Mesenchymal stem cell (in vitro differentiated cells and primary cell): ENCODE measurements around the gene NIPAL1. TPM values are rescaled to one million over a fixed set of nuclear protein-coding genes. Genes with fewer than 3 reads are reported as not detected.

ENCODE experiments used
- DNase-seq: peaks from one replicate; pipeline ENCODE4 v3.0.0-alpha.2; 2013
- H2AFZ ChIP-seq: one replicate; pipeline ENCODE4 v1.6.1; 2013; ENCODE audit warnings: low read depth, mild to moderate bottlenecking, control low read depth, inconsistent platforms, low read length, moderate library complexity
- H2AK5ac ChIP-seq: 2 replicates; pipeline ENCODE4 v1.6.1; 2013; ENCODE audit warnings: low read length, moderate library complexity, mild to moderate bottlenecking, inconsistent platforms; ENCODE audit not compliant: severe bottlenecking
- H2BK120ac ChIP-seq: one replicate; pipeline ENCODE4 v1.6.1; 2013; ENCODE audit warnings: low read depth, mild to moderate bottlenecking, inconsistent platforms, low read length, moderate library complexity
- H2BK12ac ChIP-seq, 2 experiments: one replicate each; pipeline ENCODE4 v1.6.1; 2013; ENCODE audit warnings: inconsistent platforms in 2 of 2, low read length in 2 of 2, mild to moderate bottlenecking in 2 of 2, moderate library complexity in 2 of 2, control low read depth in 1 of 2
- H2BK15ac ChIP-seq: one replicate; pipeline ENCODE4 v1.6.1; 2013; ENCODE audit warnings: mild to moderate bottlenecking, low read depth, inconsistent platforms; ENCODE audit not compliant: poor library complexity, severe bottlenecking
- H2BK5ac ChIP-seq: 2 replicates; pipeline ENCODE4 v1.6.1; 2013; ENCODE audit warnings: low read depth, mild to moderate bottlenecking, low read length, control low read depth, inconsistent platforms; ENCODE audit not compliant: poor library complexity, severe bottlenecking
- H3K14ac ChIP-seq, 2 experiments: one replicate each; pipeline ENCODE4 v1.6.1; 2013; ENCODE audit warnings: inconsistent platforms in 2 of 2, low read length in 2 of 2, control low read depth in 1 of 2, mild to moderate bottlenecking in 1 of 2, moderate library complexity in 1 of 2
- H3K18ac ChIP-seq, 2 experiments: one replicate each; pipeline ENCODE4 v1.6.1; 2013; ENCODE audit warnings: inconsistent platforms in 2 of 2, low read length in 2 of 2, control low read depth in 1 of 2, low read depth in 1 of 2, mild to moderate bottlenecking in 1 of 2
- H3K23ac ChIP-seq, 2 experiments: one replicate each; pipeline ENCODE4 v1.6.1; 2013; ENCODE audit warnings: inconsistent platforms in 2 of 2, low read length in 2 of 2, mild to moderate bottlenecking in 2 of 2, moderate library complexity in 2 of 2, control low read depth in 1 of 2
- H3K27ac ChIP-seq: 2 replicates; pipeline ENCODE4 v1.5.1; 2013; ENCODE audit warnings: mild to moderate bottlenecking, moderate library complexity, low read length, control low read depth, inconsistent platforms; ENCODE audit not compliant: poor library complexity, severe bottlenecking
- H3K27me3 ChIP-seq, 2 experiments: 2 replicates each; pipeline versions ENCODE4 v1.6.1 to v1.7.0; 2013; ENCODE audit warnings: low read length in 2 of 2, mild to moderate bottlenecking in 2 of 2, moderate library complexity in 2 of 2, control low read depth in 1 of 2, inconsistent platforms in 1 of 2; ENCODE audit not compliant: control insufficient read depth in 1 of 2, insufficient read depth in 1 of 2
- H3K36me3 ChIP-seq, 2 experiments: 2 replicates each; pipeline versions ENCODE4 v1.6.1 to v1.7.0; 2013; ENCODE audit warnings: low read length in 2 of 2, control low read depth in 1 of 2, inconsistent platforms in 1 of 2, low read depth in 1 of 2, mild to moderate bottlenecking in 1 of 2; ENCODE audit not compliant: insufficient read depth in 2 of 2, control insufficient read depth in 1 of 2
- H3K4ac ChIP-seq, 2 experiments: one replicate each; pipeline ENCODE4 v1.6.1; 2013; ENCODE audit warnings: inconsistent platforms in 2 of 2, low read length in 2 of 2, mild to moderate bottlenecking in 2 of 2, moderate library complexity in 2 of 2, control low read depth in 1 of 2, low read depth in 1 of 2
- H3K4me1 ChIP-seq: 2 replicates; pipeline ENCODE4 v1.6.1; 2013; ENCODE audit warnings: low read depth, low read length, control low read depth; ENCODE audit not compliant: control insufficient read depth, insufficient read depth
- H3K4me2 ChIP-seq: 2 replicates; pipeline ENCODE4 v1.6.1; 2013; ENCODE audit warnings: low read length, mild to moderate bottlenecking, inconsistent platforms; ENCODE audit not compliant: poor library complexity, severe bottlenecking
- H3K4me3 ChIP-seq, 2 experiments: 2 replicates each; pipeline versions ENCODE4 v1.5.1 to v1.7.0; 2013; ENCODE audit warnings: low read length in 2 of 2, mild to moderate bottlenecking in 2 of 2, control low read depth in 1 of 2, low read depth in 1 of 2; ENCODE audit not compliant: insufficient read depth in 1 of 2
- H3K79me1 ChIP-seq: replicated peaks from 2 replicates; pipeline ENCODE4 v1.6.1; 2013; ENCODE audit warnings: mild to moderate bottlenecking, control low read depth, low read length, inconsistent platforms; ENCODE audit not compliant: poor library complexity, severe bottlenecking
- H3K9ac ChIP-seq: 2 replicates; pipeline ENCODE4 v1.7.0; 2013; ENCODE audit warnings: mild to moderate bottlenecking, low read length, moderate library complexity
- H3K9me3 ChIP-seq: 2 replicates; pipeline ENCODE4 v1.7.0; 2013; ENCODE audit warnings: mild to moderate bottlenecking, low read length; ENCODE audit not compliant: control insufficient read depth
- H4K8ac ChIP-seq: one replicate; pipeline ENCODE4 v1.6.1; 2013; ENCODE audit warnings: inconsistent platforms, mild to moderate bottlenecking, low read length, moderate library complexity
- H4K91ac ChIP-seq: one replicate; pipeline ENCODE4 v1.6.1; 2013; ENCODE audit warnings: mild to moderate bottlenecking, low read length, inconsistent platforms
- WGBS: methylation state at CpG from one replicate; pipeline ENCODE4 v1.1.7; 2013; ENCODE audit warnings: mixed read lengths; 5-methylcytosine and 5-hydroxymethylcytosine counted together
- polyA plus RNA-seq, 2 experiments: library from polyadenylated mRNA; stranded (reverse); fragments of 200-250 nt; gene quantifications; one replicate each; pipeline ENCODE4 v1.2.3, GENCODE V29; 2013

The NIPAL1 gene
- 1.1 TPM for polyA plus RNA-seq (2013, experiment 1 of 2)
- polyA plus RNA-seq (2013, experiment 2 of 2) = 0.86 TPM

DNA sequence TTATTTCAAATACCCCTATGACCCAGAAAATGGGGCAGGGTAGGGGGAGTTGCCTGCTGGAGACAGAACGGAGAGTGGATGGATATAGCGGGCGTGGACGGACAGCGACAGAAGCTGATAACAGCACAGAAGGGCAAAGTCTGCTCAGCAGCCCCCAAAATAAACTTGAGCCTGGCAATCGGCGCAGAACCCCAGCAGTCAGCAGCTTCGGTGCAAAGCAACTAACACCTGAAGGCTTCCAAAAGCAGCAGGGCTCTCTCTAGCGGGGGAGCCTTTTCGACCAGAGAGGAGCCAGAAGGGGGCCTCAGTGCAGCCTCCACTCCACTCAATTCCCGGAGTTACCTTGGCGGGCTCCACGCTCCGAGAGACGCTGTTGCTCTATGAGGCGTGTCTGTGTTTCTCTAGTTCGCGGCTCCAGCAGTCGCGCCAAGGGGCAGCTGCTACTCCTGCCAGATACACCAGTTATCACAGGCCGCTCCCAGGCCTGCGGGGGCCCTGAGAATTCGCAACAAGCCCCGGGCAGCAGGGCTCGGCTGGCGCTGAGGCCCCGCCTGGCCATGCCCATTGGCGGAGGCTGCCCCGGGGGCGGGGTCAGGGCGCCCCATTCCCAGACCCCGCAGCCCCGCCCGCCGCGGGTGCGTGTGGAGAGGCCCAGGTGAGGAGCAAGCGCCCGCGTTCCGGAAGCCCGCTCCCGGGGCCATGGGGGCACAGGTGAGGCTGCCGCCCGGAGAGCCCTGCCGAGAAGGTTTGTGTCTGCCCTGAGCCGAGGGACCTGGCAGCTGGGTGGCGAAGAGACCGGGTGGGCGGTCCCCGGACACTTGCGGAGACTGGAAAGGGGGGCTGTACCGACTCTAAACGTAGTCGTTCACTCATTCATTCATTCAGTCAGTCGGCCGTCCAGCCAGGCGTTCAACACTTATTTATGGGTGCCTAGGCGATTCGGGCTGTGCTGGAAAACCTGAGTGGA is at the start of gene NIPAL1, which contains the start of gene CNGA1:
Gene NIPAL1, plus strand, starts transcription at position 632 of the 967 bp plus-strand sequence. Its CDS starts 68 bp downstream, at position 700.
Gene CNGA1, minus strand, starts transcription at position 541 of the 967 bp plus-strand sequence. CDS start 63,992 bp downstream, outside the sequence.
- Histone ChIP-seq H3K9me3 (no peaks in the 10 kb centered on the region), H3K36me3 (no peaks in the 10 kb centered on the region), H3K4me3 (peak within 1 kb of the TSS; percentile 82 to 92), H3K27ac (no peak within 1 kb of the TSS), H2BK15ac (peak within 1 kb of the TSS; percentile 45), H3K4me1 (peaks cover 7% of the 10 kb centered on the region), H3K4me2 (peak within 1 kb of the TSS; percentile 100), H4K91ac (no peak within 1 kb of the TSS), H2BK12ac (peak within 1 kb of the TSS in 1 of 2 experiments; percentile 57), H2AK5ac (no peak within 1 kb of the TSS), H2BK5ac (no peak within 1 kb of the TSS), H2AFZ (peak within 1 kb of the TSS; percentile 80), H2BK120ac (no peak within 1 kb of the TSS), H3K23ac (no peak within 1 kb of the TSS), H3K14ac (no peak within 1 kb of the TSS), H3K27me3 (peaks cover 0 to 24% of the 10 kb centered on the region in 2 experiments), H4K8ac (peak within 1 kb of the TSS; percentile 79), H3K18ac (peak within 1 kb of the TSS; percentile 63 to 70), H3K9ac (peak within 1 kb of the TSS; percentile 76), H3K4ac (no peak within 1 kb of the TSS), H3K79me1 (peaks cover 2% of the 10 kb centered on the region)
- WGBS = 1% methylated on average over 58 of the region's 60 CpGs
- peak; percentile 76 for DNase-seq

DNA sequence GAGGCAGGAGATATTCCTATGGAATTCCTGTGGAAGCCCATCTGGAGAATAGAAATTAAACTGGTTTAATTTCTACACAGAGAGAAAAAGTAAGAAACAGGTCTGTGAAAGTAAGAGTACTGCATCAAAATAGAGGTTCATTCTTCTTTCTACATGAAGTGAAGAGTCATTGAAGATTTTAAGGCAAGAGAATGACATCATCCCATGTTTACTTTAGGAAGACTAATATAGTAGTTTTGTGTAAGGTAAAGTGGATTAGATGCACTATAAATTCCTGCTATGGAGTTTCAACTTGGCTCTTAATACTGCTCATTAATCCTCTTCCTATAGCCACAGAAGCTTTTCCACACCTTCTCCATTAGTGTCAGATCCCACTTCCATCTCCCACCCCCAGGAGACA is 47.7 kb upstream of the NIPAL1 start:
- Histone ChIP-seq H3K18ac (no peak overlapping the region), H3K4me2 (no peak overlapping the region), H2BK5ac (no peak overlapping the region), H3K4me1 (no peaks in the 10 kb centered on the region), H3K9me3 (no peaks in the 10 kb centered on the region), H2BK120ac (no peak overlapping the region), H4K91ac (no peak overlapping the region), H3K4me3 (no peak overlapping the region), H4K8ac (no peak overlapping the region), H3K4ac (no peak overlapping the region), H3K27ac (no peak overlapping the region), H3K27me3 (no peaks in the 10 kb centered on the region), H3K23ac (no peak overlapping the region), H3K36me3 (no peaks in the 10 kb centered on the region), H2BK12ac (no peak overlapping the region), H2AK5ac (no peak overlapping the region), H2AFZ (no peak overlapping the region), H3K9ac (no peak overlapping the region), H2BK15ac (no peak overlapping the region), H3K14ac (no peak overlapping the region), H3K79me1 (no peaks in the 10 kb centered on the region)
- DNase-seq = no peak

DNA sequence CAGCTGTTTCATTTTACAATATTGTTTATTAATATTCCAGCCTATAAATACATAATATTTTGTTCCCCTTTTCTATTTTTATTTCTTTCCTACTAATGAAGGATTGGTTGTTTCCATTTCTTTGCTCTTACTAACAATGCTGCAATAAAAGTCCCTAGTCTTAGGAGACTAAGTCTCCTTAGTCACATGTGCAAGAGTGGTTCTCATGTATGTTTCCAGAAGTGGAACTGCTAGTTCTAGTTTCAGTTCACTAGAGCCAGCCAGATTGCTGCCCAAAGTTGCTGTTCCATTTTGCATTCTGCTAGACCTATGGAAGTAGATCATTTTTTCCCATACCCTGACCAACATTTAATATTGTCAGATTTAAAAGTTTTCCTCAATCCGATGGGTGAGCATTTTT is 44.4 kb upstream of the NIPAL1 start:
- no peak for DNase-seq
- Histone ChIP-seq H3K9me3 (no peaks in the 10 kb centered on the region), H3K4me2 (no peak overlapping the region), H3K14ac (no peak overlapping the region), H4K91ac (no peak overlapping the region), H3K4me1 (no peaks in the 10 kb centered on the region), H2BK12ac (no peak overlapping the region), H2AK5ac (no peak overlapping the region), H3K27ac (no peak overlapping the region), H2AFZ (no peak overlapping the region), H3K4ac (no peak overlapping the region), H3K4me3 (no peak overlapping the region), H2BK5ac (no peak overlapping the region), H3K36me3 (no peaks in the 10 kb centered on the region), H3K27me3 (no peaks in the 10 kb centered on the region), H4K8ac (no peak overlapping the region), H3K18ac (no peak overlapping the region), H3K23ac (no peak overlapping the region), H2BK15ac (no peak overlapping the region), H2BK120ac (no peak overlapping the region), H3K79me1 (no peaks in the 10 kb centered on the region), H3K9ac (no peak overlapping the region)
- 83% methylated on average over 1 of the region's 1 CpG for WGBS

GRCh38 chr4:47972721-47973120 is 43.9 kb upstream of the NIPAL1 start:
- no peak overlapping the region for H2AFZ ChIP-seq
- H3K4me3 ChIP-seq = no peak overlapping the region
- H3K4me1 ChIP-seq = no peaks in the 10 kb centered on the region
- H3K79me1 ChIP-seq = no peaks in the 10 kb centered on the region
- H4K91ac ChIP-seq = no peak overlapping the region
- H3K14ac ChIP-seq = no peak overlapping the region
- H3K4me2 ChIP-seq = no peak overlapping the region
- no peak overlapping the region for H2BK12ac ChIP-seq
- H2BK15ac ChIP-seq = no peak overlapping the region
- no CpG with 5 or more reads among the region's 1 CpG for WGBS
- no peak overlapping the region for H3K23ac ChIP-seq
- no peak overlapping the region for H3K4ac ChIP-seq
- H3K27ac ChIP-seq = no peak overlapping the region
- no peak overlapping the region for H2BK5ac ChIP-seq
- H2BK120ac ChIP-seq = no peak overlapping the region
- no peak overlapping the region for H3K18ac ChIP-seq
- H3K27me3 ChIP-seq = no peaks in the 10 kb centered on the region
- H2AK5ac ChIP-seq = no peak overlapping the region
- no peak overlapping the region for H4K8ac ChIP-seq
- no peak for DNase-seq
- H3K36me3 ChIP-seq = no peaks in the 10 kb centered on the region
- H3K9me3 ChIP-seq = no peaks in the 10 kb centered on the region
- H3K9ac ChIP-seq = no peak overlapping the region
